ENCODE data around the gene L3MBTL1.

- TF ChIP-seq CTCF (conservative IDR thresholded peaks at IDR 0.05; ENCODE audit: low read length) (no peak; the same call in 1 of the 2 replicates), EZH2phosphoT487 (IDR thresholded peaks at IDR 0.05; ENCODE audit: borderline replicate concordance) (no peak)
These were observed 7.1 kb downstream of the L3MBTL1 start for GRCh38 chr20:43514648-43514999.

Data from Loucy (cell line).